Umbilical cord (tissue), 2 donors: ENCODE measurements around the gene KLF12. TPM values are rescaled to one million over a fixed set of nuclear protein-coding genes. Genes with fewer than 3 reads are reported as not detected.

Experiments
- DNase-seq: peaks from one replicate; pipeline ENCODE4 v3.0.0-alpha.2; 2015; ENCODE audit warnings: low spot score
- total RNA-seq: library from RNA; depleted of rRNA; stranded (reverse); fragments of >200 nt; gene quantifications from one replicate; pipeline ENCODE4 v1.2.3, GENCODE V29; 2014; ENCODE audit warnings: low replicate concordance; ENCODE audit not compliant: insufficient read depth

The KLF12 gene
- total RNA-seq, 1 donor from 2014 or later = 11.8 TPM

DNA sequence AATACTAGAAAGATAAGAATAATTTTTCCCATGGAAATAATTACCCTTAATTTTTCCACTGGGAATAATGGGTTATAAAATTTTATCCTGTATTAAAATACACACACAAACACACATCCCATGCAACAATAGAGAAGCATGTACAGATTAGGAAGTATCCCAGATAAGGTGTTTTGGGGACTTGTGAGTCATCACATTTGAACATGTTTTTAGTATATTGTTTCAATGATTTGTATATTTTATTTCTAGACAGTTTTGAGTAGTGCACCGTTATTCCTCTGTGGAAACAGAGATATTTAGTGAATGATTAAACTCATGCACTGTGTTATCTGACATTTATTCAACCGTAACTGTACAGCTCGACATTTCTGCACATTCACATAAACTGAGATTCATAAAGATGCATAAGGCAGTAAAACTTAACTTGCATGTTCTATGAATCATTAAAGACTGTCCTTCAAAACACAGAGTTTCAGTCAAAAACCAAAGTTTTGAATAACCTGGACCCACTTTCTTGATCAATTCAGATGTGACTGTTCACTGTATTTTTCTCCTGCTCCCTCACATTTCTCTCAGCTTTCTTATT, 30.1 kb downstream of the KLF12 start:
- no peak for DNase-seq

GRCh38 chr13:74103196-74103595, 31.0 kb downstream of the KLF12 start:
- no peak for DNase-seq

- no peak for DNase-seq
Measured at GRCh38 chr13:74102691-74103090, 31.5 kb downstream of the KLF12 start.

DNA sequence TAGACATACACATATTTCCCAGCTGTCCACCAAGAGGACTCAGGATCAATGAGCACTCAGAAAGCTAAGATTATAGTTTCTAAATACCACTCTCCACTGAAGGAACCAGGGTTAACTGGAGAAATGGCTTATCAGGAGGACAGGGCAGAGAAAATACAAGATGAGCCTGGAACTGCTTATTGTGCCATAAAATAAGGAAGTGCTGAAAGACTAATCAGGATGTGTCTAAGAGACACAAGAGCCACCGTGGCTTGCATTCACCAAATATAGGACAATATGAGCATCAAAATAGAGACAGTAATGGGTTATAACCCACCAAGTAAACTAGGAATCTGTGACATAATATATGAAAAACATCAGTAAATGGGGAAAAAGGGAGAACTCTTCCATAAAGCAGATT, 32.8 kb downstream of the KLF12 start:
- no peak for DNase-seq

DNA sequence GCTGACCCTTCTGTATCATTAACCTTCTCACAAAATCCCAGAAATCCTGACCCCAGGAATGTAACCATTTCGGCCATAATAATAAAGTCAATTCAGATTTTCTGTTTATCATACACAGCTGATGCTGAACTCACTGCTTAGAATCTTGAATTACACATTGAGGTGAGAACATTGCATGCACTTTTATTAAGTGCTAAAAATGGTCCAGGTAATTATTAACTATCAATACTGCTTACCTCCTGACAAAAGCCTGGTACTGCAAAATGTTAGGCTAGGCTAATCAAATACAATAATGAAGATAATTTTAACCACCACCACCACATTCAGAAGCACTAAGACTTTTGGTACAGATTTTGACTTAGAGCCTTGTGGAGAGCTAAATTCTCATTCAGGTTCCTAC, 36.1 kb downstream of the KLF12 start:
- no peak for DNase-seq

- no peak for DNase-seq
Measured at GRCh38 chr13:74097116-74097515, 37.1 kb downstream of the KLF12 start.

GRCh38 chr13:74093691-74094090, 40.5 kb downstream of the KLF12 start:
- no peak for DNase-seq

DNA sequence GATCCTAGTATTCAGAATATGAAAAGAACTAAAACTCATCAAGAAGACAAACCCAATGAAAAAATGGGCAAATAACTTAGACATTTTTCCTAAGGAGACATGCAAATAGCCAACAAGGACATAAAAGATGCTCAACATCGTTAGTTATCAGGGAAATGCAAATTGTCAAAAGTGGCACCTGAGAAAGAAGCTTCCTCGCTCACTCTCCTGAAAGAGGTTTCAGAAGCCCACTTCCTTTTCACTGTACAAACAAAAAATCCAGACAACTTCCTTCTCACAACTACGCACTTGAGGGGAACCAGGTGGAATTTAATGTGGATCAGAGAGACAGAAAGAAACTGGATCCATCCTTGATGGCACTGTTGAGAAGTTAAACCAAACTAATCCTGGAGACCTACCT, 41.5 kb downstream of the KLF12 start:
- DNase-seq = no peak

DNA sequence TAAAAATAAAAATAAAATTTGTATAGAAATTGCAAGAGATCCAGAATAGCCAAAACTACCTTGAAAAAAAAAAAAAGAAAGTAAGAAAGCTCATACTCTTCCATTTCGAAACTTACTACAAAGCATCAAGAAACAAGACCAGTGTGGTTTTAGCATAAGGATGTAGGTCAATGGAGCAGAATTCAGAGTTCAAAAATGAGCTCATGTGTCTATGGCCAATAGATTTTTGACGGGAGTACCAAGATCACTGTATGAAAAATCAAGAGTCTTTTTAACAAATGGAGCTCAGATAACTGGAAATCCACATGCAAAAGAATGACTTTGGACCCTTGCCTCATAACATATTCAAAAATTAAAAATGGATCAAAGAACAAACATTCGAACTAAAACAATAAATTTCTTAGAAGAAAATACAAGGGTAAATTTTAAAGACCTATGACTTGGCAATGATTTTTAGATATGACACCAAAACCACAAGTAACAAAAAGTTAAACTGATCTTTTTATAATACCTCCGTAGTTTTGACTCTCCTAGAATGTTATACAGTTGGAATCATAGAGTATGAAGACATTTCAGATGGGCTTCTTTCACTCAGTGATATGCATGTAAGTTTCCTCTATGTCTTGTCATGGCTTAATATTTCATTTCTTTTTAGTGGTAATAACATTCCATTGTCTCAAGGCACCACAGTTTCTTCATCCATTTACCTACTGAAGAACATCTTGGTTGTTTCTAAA, 43.2 kb downstream of the KLF12 start:
- no peak for DNase-seq

GRCh38 chr13:74090397-74090796, 43.8 kb downstream of the KLF12 start:
- DNase-seq = no peak

- no peak for DNase-seq
Measured at GRCh38 chr13:74087357-74087756, 46.8 kb downstream of the KLF12 start.
